ENCODE results near the gene ARHGEF10L.

The ARHGEF10L gene

DNA sequence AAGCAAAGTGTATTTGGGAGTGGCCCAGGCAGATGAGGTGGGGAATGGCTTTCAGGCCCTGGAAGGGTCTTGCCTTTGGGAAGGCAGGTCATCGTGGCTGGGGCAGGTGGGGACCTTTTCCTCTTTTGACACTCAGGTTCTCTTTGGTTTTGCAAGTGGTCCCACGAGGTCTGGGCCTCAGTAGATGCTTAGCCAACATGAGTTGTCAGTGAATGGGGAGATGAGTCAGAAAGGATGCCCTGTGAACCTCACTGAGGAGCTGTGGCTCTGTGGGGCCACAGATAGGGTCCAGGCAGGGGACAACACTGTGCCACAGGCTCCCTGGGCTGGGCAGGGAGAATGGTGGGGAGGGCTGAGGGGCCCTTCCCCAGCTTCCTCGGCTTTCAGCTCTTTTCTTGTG is 19.0 kb downstream of the ARHGEF10L start:
- TF ChIP-seq EZH2 (IDR thresholded peaks at IDR 0.05; ENCODE audit: borderline replicate concordance, low read depth, low read length, severe bottlenecking) = no peak
- TF ChIP-seq, protein P1, sequence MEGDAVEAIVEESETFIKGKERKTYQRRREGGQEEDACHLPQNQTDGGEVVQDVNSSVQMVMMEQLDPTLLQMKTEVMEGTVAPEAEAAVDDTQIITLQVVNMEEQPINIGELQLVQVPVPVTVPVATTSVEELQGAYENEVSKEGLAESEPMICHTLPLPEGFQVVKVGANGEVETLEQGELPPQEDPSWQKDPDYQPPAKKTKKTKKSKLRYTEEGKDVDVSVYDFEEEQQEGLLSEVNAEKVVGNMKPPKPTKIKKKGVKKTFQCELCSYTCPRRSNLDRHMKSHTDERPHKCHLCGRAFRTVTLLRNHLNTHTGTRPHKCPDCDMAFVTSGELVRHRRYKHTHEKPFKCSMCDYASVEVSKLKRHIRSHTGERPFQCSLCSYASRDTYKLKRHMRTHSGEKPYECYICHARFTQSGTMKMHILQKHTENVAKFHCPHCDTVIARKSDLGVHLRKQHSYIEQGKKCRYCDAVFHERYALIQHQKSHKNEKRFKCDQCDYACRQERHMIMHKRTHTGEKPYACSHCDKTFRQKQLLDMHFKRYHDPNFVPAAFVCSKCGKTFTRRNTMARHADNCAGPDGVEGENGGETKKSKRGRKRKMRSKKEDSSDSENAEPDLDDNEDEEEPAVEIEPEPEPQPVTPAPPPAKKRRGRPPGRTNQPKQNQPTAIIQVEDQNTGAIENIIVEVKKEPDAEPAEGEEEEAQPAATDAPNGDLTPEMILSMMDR (IDR thresholded peaks at IDR 0.05; ENCODE audit: borderline replicate concordance, extremely low read depth, low read length, poor library complexity, severe bottlenecking) = no peak
- no peak for ATAC-seq (ENCODE audit: insufficient read depth, low read depth)
- no peak overlapping the region for H2AFZ ChIP-seq (ENCODE audit: low read depth, low read length)
- H3K4me2 ChIP-seq (ENCODE audit: insufficient read depth, low read length) = no peak overlapping the region
- H4K20me1 ChIP-seq (ENCODE audit: insufficient read depth, low read length) = no peaks in the 10 kb centered on the region
- no peak for DNase-seq
- H3K9me3 ChIP-seq (ENCODE audit: insufficient read depth, low read length, severe bottlenecking) = no peaks in the 10 kb centered on the region
- H3K4me1 ChIP-seq (ENCODE audit: insufficient read depth, low read length) = no peaks in the 10 kb centered on the region
- no peaks in the 10 kb centered on the region for H3K27me3 ChIP-seq (ENCODE audit: insufficient read depth, low read length, poor library complexity)
- H3K4me3 ChIP-seq (ENCODE audit: low read depth in 1 of 2, low read length in 2 of 2) = no peak overlapping the region
- H3K9ac ChIP-seq (ENCODE audit: low read depth, low read length) = no peak overlapping the region
- H3K27ac ChIP-seq (ENCODE audit: low read length) = no peak overlapping the region
- H3K79me2 ChIP-seq (ENCODE audit: insufficient read depth, low read length) = no peaks in the 10 kb centered on the region
- H3K36me3 ChIP-seq (ENCODE audit: insufficient read depth, low read length) = no peaks in the 10 kb centered on the region

DNA sequence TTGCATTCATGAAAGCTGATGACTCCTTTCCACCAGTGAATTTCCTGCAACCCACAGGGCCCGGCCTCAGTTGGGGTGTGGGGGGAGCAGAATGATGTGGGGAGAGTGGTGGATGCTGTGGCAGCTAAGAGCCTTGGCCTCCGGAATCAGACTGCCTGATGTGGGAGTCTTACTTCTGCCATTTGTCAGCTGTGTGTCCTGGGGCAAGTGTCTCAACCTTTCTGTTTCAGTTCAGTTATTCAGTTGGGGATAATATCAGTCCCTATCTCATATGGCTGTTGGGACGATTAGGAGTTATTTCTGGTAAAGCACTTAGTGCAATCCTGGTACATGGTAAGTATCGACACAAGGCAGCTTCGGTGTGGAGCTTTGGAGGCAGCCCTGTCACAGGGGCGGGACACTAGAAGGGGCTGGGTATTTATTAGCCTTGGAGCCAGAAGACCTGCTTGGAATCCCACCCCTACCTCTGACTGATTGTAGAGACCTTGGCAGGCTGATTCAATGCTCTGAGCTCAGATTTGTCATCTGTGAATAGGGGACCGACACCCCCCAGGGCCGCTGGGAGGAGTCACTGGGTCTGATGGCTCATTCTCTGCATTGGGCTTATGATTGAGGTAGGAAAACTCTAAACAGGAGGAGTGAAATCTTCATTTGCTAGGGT is 19.6 kb downstream of the ARHGEF10L start:
- TF ChIP-seq, protein P1 (IDR thresholded peaks at IDR 0.05; ENCODE audit: borderline replicate concordance, extremely low read depth, low read length, poor library complexity, severe bottlenecking) = no peak
- no peak for TF ChIP-seq EZH2 (IDR thresholded peaks at IDR 0.05; ENCODE audit: borderline replicate concordance, low read depth, low read length, severe bottlenecking)
- DNase-seq (no peak), ATAC-seq (ENCODE audit: insufficient read depth, low read depth) (no peak)
- H3K36me3 ChIP-seq (ENCODE audit: insufficient read depth, low read length) = no peaks in the 10 kb centered on the region
- H4K20me1 ChIP-seq (ENCODE audit: insufficient read depth, low read length) = no peaks in the 10 kb centered on the region
- no peak overlapping the region for H3K9ac ChIP-seq (ENCODE audit: low read depth, low read length)
- H2AFZ ChIP-seq (ENCODE audit: low read depth, low read length) = no peak overlapping the region
- no peak overlapping the region for H3K4me2 ChIP-seq (ENCODE audit: insufficient read depth, low read length)
- H3K79me2 ChIP-seq (ENCODE audit: insufficient read depth, low read length) = no peaks in the 10 kb centered on the region
- H3K4me3 ChIP-seq (ENCODE audit: low read depth in 1 of 2, low read length in 2 of 2) = no peak overlapping the region
- H3K4me1 ChIP-seq (ENCODE audit: insufficient read depth, low read length) = no peaks in the 10 kb centered on the region
- no peaks in the 10 kb centered on the region for H3K9me3 ChIP-seq (ENCODE audit: insufficient read depth, low read length, severe bottlenecking)
- H3K27ac ChIP-seq (ENCODE audit: low read length) = no peak overlapping the region
- no peaks in the 10 kb centered on the region for H3K27me3 ChIP-seq (ENCODE audit: insufficient read depth, low read length, poor library complexity)

DNA sequence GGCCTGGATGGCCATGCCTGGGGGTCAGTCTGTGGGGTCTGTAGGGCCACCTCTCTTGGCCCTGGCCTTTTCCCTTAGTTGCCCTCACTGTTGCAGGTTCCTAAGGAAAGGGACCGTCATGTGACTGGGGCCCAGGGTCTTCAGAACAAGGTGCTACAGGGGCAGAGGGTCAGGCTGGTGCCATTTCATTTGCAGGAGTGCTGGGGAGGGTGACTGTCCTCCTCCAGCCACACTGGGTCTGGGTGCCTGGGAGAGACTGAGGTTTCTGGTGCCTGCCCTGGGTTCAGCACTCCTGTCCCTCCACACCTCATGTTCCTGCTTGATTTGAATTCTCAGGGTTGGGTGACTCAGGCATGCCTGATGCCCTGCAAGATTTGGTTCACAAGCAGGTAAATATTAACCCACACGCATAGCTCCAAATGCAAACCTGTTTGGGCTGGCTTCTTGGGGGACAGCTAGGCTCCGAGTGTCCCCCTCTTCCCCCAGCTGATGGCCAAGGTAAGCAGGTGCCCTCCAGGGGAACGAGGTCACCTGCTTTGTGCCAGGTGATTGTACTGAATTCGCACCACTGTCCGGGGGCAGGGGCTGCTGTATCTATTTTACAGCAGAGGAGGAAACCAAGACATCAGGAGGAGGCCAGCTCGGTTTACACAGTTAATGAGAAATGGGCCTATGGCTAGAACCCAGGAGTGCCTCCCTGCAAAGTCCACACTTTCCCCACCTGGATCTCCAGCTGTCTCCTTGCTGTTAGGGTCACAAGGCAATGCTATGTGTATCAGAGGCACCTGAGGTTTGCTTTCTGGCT is 20.3 kb downstream of the ARHGEF10L start:
- ATAC-seq (ENCODE audit: insufficient read depth, low read depth) = no peak
- H3K27ac ChIP-seq (ENCODE audit: low read length) = no peak overlapping the region
- H3K9me3 ChIP-seq (ENCODE audit: insufficient read depth, low read length, severe bottlenecking) = no peaks in the 10 kb centered on the region
- H3K36me3 ChIP-seq (ENCODE audit: insufficient read depth, low read length) = no peaks in the 10 kb centered on the region
- H3K27me3 ChIP-seq (ENCODE audit: insufficient read depth, low read length, poor library complexity) = no peaks in the 10 kb centered on the region
- no peak overlapping the region for H3K4me3 ChIP-seq (ENCODE audit: low read depth in 1 of 2, low read length in 2 of 2)
- H3K79me2 ChIP-seq (ENCODE audit: insufficient read depth, low read length) = no peaks in the 10 kb centered on the region
- H2AFZ ChIP-seq (ENCODE audit: low read depth, low read length) = no peak overlapping the region
- TF ChIP-seq, protein P1 (IDR thresholded peaks at IDR 0.05; ENCODE audit: borderline replicate concordance, extremely low read depth, low read length, poor library complexity, severe bottlenecking) = no peak
- no peak for TF ChIP-seq EZH2 (IDR thresholded peaks at IDR 0.05; ENCODE audit: borderline replicate concordance, low read depth, low read length, severe bottlenecking)
- DNase-seq = no peak
- H3K4me2 ChIP-seq (ENCODE audit: insufficient read depth, low read length) = no peak overlapping the region
- no peaks in the 10 kb centered on the region for H4K20me1 ChIP-seq (ENCODE audit: insufficient read depth, low read length)
- H3K4me1 ChIP-seq (ENCODE audit: insufficient read depth, low read length) = no peaks in the 10 kb centered on the region
- no peak overlapping the region for H3K9ac ChIP-seq (ENCODE audit: low read depth, low read length)
